IMR-90 (cell line): ENCODE measurements around the gene DCDC2B. TPM values are rescaled to one million over a fixed set of nuclear protein-coding genes. Genes with fewer than 3 reads are reported as not detected.

ENCODE experiments used
- ATAC-seq: fragments of 200-7000 bp; cut with Tn5 transposase; 2 replicates; pipeline ENCODE4 v1.9.1; 2020; ENCODE audit warnings: low read depth, mild to moderate bottlenecking, moderate library complexity
- BruUV-seq: library from RNA; stranded (reverse); fragments of 400-500 nt; replicated peaks from 2 replicates; lab custom pipeline; 2021; lab: Mats Ljungman, UMichigan
- CTCF ChIA-PET: fragments of 300-600 bp; formaldehyde crosslinking; extraction: SDS; loops from one replicate; lab custom pipeline; 2021; ENCODE audit warnings: antibody characterized with exemption; lab: Yijun Ruan, JAX
- POLR2A ChIA-PET: fragments of 300-600 bp; sonication (Branson Sonifier 250); formaldehyde crosslinking; loops from one replicate; lab custom pipeline; 2022; ENCODE audit warnings: antibody characterized with exemption; ENCODE audit not compliant: unreplicated experiment; lab: Charles Lee
- DNase-seq: peaks from one replicate; pipeline ENCODE4 v3.0.0; 2013
- H2AFZ ChIP-seq: replicated peaks from 2 replicates; pipeline ENCODE3; 2013; ENCODE audit warnings: low read length, mild to moderate bottlenecking; ENCODE audit not compliant: poor library complexity
- H2AK5ac ChIP-seq: 2 replicates; pipeline ENCODE4 v1.6.1; 2013; ENCODE audit warnings: low read depth, low read length, inconsistent platforms
- H2AK9ac ChIP-seq: replicated peaks from 2 replicates; pipeline ENCODE3; 2013; ENCODE audit warnings: mild to moderate bottlenecking, low read depth, low read length, moderate library complexity; ENCODE audit not compliant: poor library complexity
- H2BK120ac ChIP-seq: 2 replicates; pipeline ENCODE4 v1.6.1; 2013; ENCODE audit warnings: low read depth, low read length, inconsistent platforms
- H2BK15ac ChIP-seq: 3 replicates; pipeline ENCODE4 v1.6.1; 2013; ENCODE audit warnings: low read depth, low read length, inconsistent platforms
- H2BK20ac ChIP-seq: 2 replicates; pipeline ENCODE4 v1.6.1; 2013; ENCODE audit warnings: low read depth, mild to moderate bottlenecking, inconsistent platforms, low read length, moderate library complexity
- H2BK5ac ChIP-seq: 2 replicates; pipeline ENCODE4 v1.6.1; 2013; ENCODE audit warnings: mild to moderate bottlenecking, low read depth, low read length, inconsistent platforms; ENCODE audit not compliant: poor library complexity, severe bottlenecking
- H3K14ac ChIP-seq: replicated peaks from 2 replicates; pipeline ENCODE4 v1.6.1; 2013; ENCODE audit warnings: low read depth, low read length, inconsistent platforms
- H3K18ac ChIP-seq: 2 replicates; pipeline ENCODE4 v1.6.1; 2013; ENCODE audit warnings: low read depth, low read length, control low read depth
- H3K23ac ChIP-seq: 2 replicates; pipeline ENCODE4 v1.6.1; 2013; ENCODE audit warnings: low read depth, low read length, inconsistent platforms
- H3K27ac ChIP-seq: 2 replicates; pipeline ENCODE4 v1.5.1; 2013; ENCODE audit warnings: mild to moderate bottlenecking, control low read depth, low read length; ENCODE audit not compliant: insufficient read depth
- H3K27me3 ChIP-seq: 2 replicates; pipeline ENCODE4 v1.6.1; 2013; ENCODE audit warnings: low read length; ENCODE audit not compliant: control insufficient read depth, insufficient read depth
- H3K36me3 ChIP-seq: 2 replicates; pipeline ENCODE4 v1.6.1; 2013; ENCODE audit warnings: low read length, mixed read lengths; ENCODE audit not compliant: control insufficient read depth, insufficient read depth
- H3K4ac ChIP-seq: 2 replicates; pipeline ENCODE4 v1.6.1; 2013; ENCODE audit warnings: low read depth, low read length, inconsistent platforms
- H3K4me1 ChIP-seq: 2 replicates; pipeline ENCODE4 v1.6.1; 2013; ENCODE audit warnings: low read length, mixed read lengths; ENCODE audit not compliant: control insufficient read depth, insufficient read depth
- H3K4me2 ChIP-seq: 2 replicates; pipeline ENCODE4 v1.6.1; 2013; ENCODE audit warnings: low read depth, mild to moderate bottlenecking, control low read depth, low read length, moderate library complexity
- H3K4me3 ChIP-seq: 2 replicates; pipeline ENCODE4 v1.5.1; 2013; ENCODE audit warnings: low read depth, mild to moderate bottlenecking, control low read depth, low read length, moderate library complexity; ENCODE audit not compliant: insufficient read depth
- H3K56ac ChIP-seq: 2 replicates; pipeline ENCODE4 v1.6.1; 2013; ENCODE audit warnings: low read length, inconsistent platforms; ENCODE audit not compliant: insufficient read depth; ENCODE audit errors: extremely low read depth
- H3K79me1 ChIP-seq, 2 experiments: 2 replicates each; pipeline ENCODE4 v1.6.1; 2013; ENCODE audit warnings: low read length in 2 of 2, inconsistent platforms in 1 of 2, low read depth in 1 of 2
- H3K9ac ChIP-seq: 2 replicates; pipeline ENCODE4 v1.6.1; 2013; ENCODE audit warnings: low read depth, low read length, control low read depth
- H3K9me1 ChIP-seq: 2 replicates; pipeline ENCODE4 v1.6.1; 2013; ENCODE audit warnings: low read length, inconsistent platforms; ENCODE audit not compliant: insufficient read depth
- H3K9me3 ChIP-seq: 2 replicates; pipeline ENCODE4 v1.6.1; 2013; ENCODE audit warnings: low read length; ENCODE audit not compliant: control insufficient read depth, insufficient read depth
- H4K20me1 ChIP-seq: 2 replicates; pipeline ENCODE4 v1.6.1; 2013; ENCODE audit warnings: low read length, inconsistent platforms; ENCODE audit not compliant: insufficient read depth
- H4K5ac ChIP-seq: 2 replicates; pipeline ENCODE4 v1.6.1; 2013; ENCODE audit warnings: mild to moderate bottlenecking, low read depth, low read length, control low read depth
- H4K8ac ChIP-seq, 2 experiments: 2 replicates each; pipeline ENCODE4 v1.6.1; 2013; ENCODE audit warnings: low read depth in 2 of 2, low read length in 2 of 2, control low read depth in 1 of 2, inconsistent platforms in 1 of 2
- H4K91ac ChIP-seq: 2 replicates; pipeline ENCODE4 v1.6.1; 2013; ENCODE audit warnings: low read depth, low read length, inconsistent platforms; ENCODE audit not compliant: insufficient read depth
- BHLHE40 ChIP-seq: fragments of 150-350 bp; IDR thresholded peaks from 2 replicates; pipeline ENCODE4 v1.6.1; 2016; ENCODE audit warnings: mild to moderate bottlenecking, low read depth, low read length
- FOS ChIP-seq: fragments of 150-350 bp; IDR thresholded peaks from 2 replicates; pipeline ENCODE4 v1.6.1; 2016; ENCODE audit warnings: low read depth, low read length
- POLR2A ChIP-seq: IDR thresholded peaks from 2 replicates; pipeline ENCODE4 v1.6.1; 2012; ENCODE audit warnings: mild to moderate bottlenecking, low read depth, low read length
- RAD21 ChIP-seq: IDR thresholded peaks from 2 replicates; pipeline ENCODE4 v1.6.1; 2012; ENCODE audit warnings: low read length, improper control_type of control experiment
- RCOR1 ChIP-seq: IDR thresholded peaks from 2 replicates; pipeline ENCODE4 v1.6.1; 2012; ENCODE audit warnings: mild to moderate bottlenecking, low read length, improper control_type of control experiment; ENCODE audit not compliant: insufficient replicate concordance
- WGBS, 2 experiments: methylation state at CpG; one replicate each; pipeline versions ENCODE4 v1.1.5 to v1.1.7; 2013; ENCODE audit warnings: missing lambda C conversion rate in 2 of 2; ENCODE audit not compliant: insufficient read length in 1 of 2; ENCODE audit errors: extremely low coverage in 2 of 2; 5-methylcytosine and 5-hydroxymethylcytosine counted together
- dilution Hi-C: fragments of 300-500 bp; cut with HindIII; formaldehyde crosslinking; loops from one replicate; pipeline ENCODE4 v1.14.3; 2018; ENCODE audit warnings: low sequenced_read_pairs; ENCODE audit not compliant: unreplicated experiment
- in situ Hi-C: fragments of 300-500 bp; cut with MboI; formaldehyde crosslinking; loops from 3 replicates; pipeline ENCODE4 v1.14.3; 2019; ENCODE audit warnings: low sequenced_read_pairs, inconsistent platforms, mixed read lengths
- intact Hi-C: fragments of 100-400 bp; cut with micrococcal nuclease; formaldehyde crosslinking; loops from 2 replicates; pipeline ENCODE4 v1.10.0; 2022
- polyA plus RNA-seq, 3 experiments: library from polyadenylated mRNA; depleted of rRNA; stranded (reverse); fragments of >200 nt; gene quantifications; 2 replicates each; pipeline ENCODE4 v1.2.3, GENCODE V29; 2012; ENCODE audit warnings: low replicate concordance in 1 of 3
- total RNA-seq: library from RNA; depleted of rRNA; stranded (reverse); fragments of >200 nt; gene quantifications from 2 replicates; pipeline ENCODE4 v1.2.3, GENCODE V29; 2012

The DCDC2B gene
- total and polyA plus RNA-seq, 2 of the 4 experiments (the other 2 are of a cell fraction) = not detected

DNA sequence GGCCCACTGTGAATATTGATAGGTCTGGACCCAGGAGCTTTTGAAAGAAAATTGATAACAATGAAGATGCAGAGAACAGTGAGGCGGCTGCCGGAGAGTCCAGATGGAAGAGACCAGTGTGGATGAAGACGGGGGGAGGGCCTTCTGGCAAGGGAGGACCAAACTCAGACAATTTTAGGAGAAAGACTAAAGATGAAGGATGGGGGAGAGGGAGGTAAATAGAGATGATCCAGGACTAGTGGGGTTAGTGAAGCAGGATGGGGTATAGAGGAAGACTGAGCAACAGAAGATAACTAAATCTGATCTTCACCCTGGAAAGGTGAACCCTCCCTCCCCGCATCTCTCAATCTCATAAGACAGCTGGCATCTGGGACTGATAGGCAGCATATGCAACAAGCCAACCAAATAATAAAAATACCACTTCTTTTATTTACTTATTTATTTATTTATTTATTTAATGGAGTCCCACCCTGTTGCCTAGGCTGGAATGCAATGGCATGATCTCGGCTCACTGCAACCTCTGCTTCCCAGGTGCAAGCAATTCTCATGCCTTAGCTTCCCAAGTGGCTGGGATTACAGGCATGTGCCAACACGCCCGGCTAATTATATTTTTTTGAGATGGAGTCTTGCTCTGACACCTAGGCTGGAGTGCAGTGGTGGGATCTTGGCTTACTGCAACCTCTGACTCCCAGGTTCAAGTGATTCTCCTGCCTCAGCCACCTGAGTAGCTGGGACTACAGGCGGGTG, 23.8 kb downstream of the DCDC2B start:
- intact Hi-C loops (no loop called here), dilution Hi-C loops (no loop called here), in situ Hi-C loops (no loop called here)
- no peak overlapping the region for H2BK5ac ChIP-seq
- H2BK15ac ChIP-seq = no peak overlapping the region
- H3K9ac ChIP-seq = no peak overlapping the region
- no peak overlapping the region for H3K27ac ChIP-seq
- no peak overlapping the region for H3K4me3 ChIP-seq
- no peak overlapping the region for H3K14ac ChIP-seq
- no peak overlapping the region for H3K18ac ChIP-seq
- no peak overlapping the region for H4K91ac ChIP-seq
- TF ChIP-seq RCOR1 (no peak), BHLHE40 (no peak), POLR2A (no peak), FOS (no peak), RAD21 (no peak)
- H3K79me1 ChIP-seq = peaks cover 0 to 16% of the 10 kb centered on the region in 2 experiments; a peak in 2 of 4 replicates
- peaks cover 35% of the 10 kb centered on the region for H3K36me3 ChIP-seq
- H3K4ac ChIP-seq = no peak overlapping the region
- no peak overlapping the region for H2AK9ac ChIP-seq
- H2BK120ac ChIP-seq = no peak overlapping the region
- no peak overlapping the region for H4K8ac ChIP-seq
- H3K4me1 ChIP-seq = peaks cover 12% of the 10 kb centered on the region
- H3K9me3 ChIP-seq = no peaks in the 10 kb centered on the region
- 88% methylated on average over 2 of the region's 8 CpGs; no CpG with 5 or more reads in 1 of the 2 experiments for WGBS, 2 experiments
- H4K5ac ChIP-seq = no peak overlapping the region
- peaks cover 15% of the 10 kb centered on the region for H3K9me1 ChIP-seq
- ATAC-seq (no peak), DNase-seq (no peak)
- H2AFZ ChIP-seq = no peak overlapping the region
- no peaks in the 10 kb centered on the region for H3K27me3 ChIP-seq
- no peak overlapping the region for H2AK5ac ChIP-seq
- POLR2A ChIA-PET = no interaction called here
- no peak overlapping the region for H3K23ac ChIP-seq
- no peak overlapping the region for H3K56ac ChIP-seq
- H2BK20ac ChIP-seq = no peak overlapping the region
- CTCF ChIA-PET = no interaction called here
- BruUV-seq = no TSS peak
- no peak overlapping the region for H3K4me2 ChIP-seq
- 0 out of 2 replicates have a peak, but pooled peaks cover 2% of the 10 kb centered on the region for H4K20me1 ChIP-seq
